K562 treated with DMSO at 1 percent for 48 hours (cell line): ENCODE data around the gene CA11. TPM values are rescaled to one million over a fixed set of nuclear protein-coding genes. Genes with fewer than 3 reads are reported as not detected.

Experiments
- total RNA-seq: library from RNA; unstranded; fragments of 300-600 nt; gene quantifications from 2 replicates; pipeline ENCODE4 v1.2.3, GENCODE V29; 2022; ENCODE audit warnings: low replicate concordance; ENCODE audit errors: extremely low read depth

The CA11 gene
- total RNA-seq: not detected in 2 replicates

GRCh38 chr19:48646001-48646721 lies at the start of gene CA11:
Gene CA11, minus strand, starts transcription at chr19:48646187. Its CDS starts 555 bp downstream, at chr19:48645632.

DNA sequence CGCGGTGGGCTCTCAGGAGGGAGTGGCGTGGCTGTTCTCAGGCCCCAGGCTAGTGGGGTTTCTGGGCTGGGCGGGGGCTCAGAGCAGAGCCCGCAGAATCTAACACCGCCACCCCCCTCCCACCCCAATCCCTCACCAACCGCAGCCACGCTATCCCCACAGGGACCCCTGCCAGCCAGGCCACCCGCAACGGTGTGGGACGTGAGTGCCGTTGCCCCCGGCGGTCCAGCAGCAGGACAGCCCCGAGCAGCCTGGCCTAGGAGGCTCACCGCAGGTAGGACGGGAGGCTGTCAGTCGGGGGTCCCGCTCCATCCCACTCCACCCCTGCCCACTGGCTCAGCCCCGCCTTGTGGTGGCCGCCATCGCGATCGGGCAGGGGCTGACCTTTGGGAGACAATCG lies 27.0 kb upstream of the CA11 start, which contains the start of gene NTN5:
Gene NTN5 (minus strand): TSS at position 24 of the 400 bp plus-strand sequence. CDS start 2,031 bp downstream, outside the sequence.

GRCh38 chr19:48636859-48637448 lies 9.0 kb downstream of the CA11 start, which contains the start of gene DBP:
Gene DBP, minus strand, starts transcription at chr19:48637379. Its CDS starts 385 bp downstream, at chr19:48636994.

DNA sequence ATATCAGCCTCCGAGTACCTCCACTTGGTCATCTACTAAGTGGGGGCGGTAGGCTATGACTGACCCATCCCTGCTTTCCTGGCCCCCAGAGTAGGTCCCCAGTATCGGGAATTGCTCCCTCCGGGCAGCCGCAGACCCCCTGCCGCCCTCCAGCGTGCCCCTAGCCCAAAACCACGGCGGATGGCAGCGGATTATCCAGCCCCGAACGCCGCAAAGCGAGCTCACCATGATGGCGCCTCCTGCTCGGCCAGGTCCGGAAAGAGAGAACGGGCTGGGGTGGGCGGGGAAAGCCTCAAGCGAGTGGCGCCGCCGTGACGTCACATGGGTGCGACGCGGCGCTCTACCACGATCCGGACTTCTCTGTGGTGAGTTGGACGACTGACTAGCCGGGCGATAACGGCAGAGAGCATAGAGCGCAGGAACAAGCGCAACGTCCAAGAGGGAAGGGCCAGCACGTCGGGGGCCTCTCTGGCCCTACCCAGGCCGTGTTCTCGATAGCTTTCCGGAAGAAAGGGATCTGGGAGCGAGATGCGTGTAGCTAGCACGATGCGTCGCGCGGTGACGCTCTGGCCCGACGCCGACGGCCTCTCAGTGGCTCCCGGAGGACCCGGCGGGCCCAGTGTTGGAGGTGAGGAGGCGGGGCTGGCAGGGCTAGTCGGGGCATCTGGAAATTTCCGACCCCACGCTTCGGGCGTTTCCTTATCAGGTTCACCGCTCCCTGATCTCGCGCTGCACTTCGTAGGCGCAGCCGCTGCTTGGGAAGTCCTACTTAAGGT lies 26.9 kb downstream of the CA11 start, which contains the start of the genes RPL18 and SPHK2:
Gene RPL18 (minus strand): TSS at position 263 of the 776 bp plus-strand sequence. CDS start 35 bp downstream, at position 228.
Gene SPHK2 (plus strand): TSS at position 591 of the 776 bp plus-strand sequence. CDS start 1,009 bp downstream, outside the sequence.

GRCh38 chr19:48614436-48615230 lies 31.4 kb downstream of the CA11 start, which contains the start of gene FAM83E:
Gene FAM83E, minus strand, starts transcription at chr19:48615076. Its CDS starts 1,704 bp downstream, at chr19:48613372.

DNA sequence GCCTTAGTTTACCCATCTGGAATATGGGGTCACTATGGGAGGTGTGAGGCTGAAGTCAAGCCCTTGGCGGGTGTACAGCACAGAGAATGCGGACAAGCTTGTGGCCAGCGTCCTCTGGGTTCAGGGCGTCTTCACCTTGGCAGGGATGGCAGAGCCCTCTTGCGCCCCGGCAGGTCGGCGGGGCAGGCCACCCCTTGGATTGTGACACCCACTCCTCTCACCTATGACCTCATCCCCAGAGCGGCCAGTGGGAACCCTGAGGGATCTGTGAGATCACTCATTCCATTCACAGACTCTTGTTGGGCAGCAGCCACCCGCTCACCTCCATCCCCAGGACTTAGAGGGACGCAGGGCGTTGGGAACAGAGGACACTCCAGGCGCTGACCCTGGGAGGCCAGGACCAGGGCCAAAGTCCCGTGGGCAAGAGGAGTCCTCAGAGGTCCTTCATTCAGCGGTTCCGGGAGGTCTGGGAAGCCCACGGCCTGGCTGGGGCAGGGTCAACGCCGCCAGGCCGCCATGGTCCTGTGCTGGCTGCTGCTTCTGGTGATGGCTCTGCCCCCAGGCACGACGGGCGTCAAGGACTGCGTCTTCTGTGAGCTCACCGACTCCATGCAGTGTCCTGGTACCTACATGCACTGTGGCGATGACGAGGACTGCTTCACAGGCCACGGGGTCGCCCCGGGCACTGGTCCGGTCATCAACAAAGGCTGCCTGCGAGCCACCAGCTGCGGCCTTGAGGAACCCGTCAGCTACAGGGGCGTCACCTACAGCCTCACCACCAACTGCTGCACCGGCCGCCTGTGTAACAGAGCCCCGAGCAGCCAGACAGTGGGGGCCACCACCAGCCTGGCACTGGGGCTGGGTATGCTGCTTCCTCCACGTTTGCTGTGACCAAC lies 39.3 kb downstream of the CA11 start, which contains the start of gene SPACA4:
Gene SPACA4 (plus strand): TSS at position 280 of the 896 bp plus-strand sequence. CDS start 237 bp downstream, at position 517.

Other genes starting within 250 kb of the CA11 start
- gene GRWD1, start 200.2 kb downstream of the CA11 start, total RNA-seq: not detected in 2 replicates
- gene KCNJ14, start 190.6 kb downstream of the CA11 start, total RNA-seq: not detected in 2 replicates
- gene CYTH2, start 176.8 kb downstream of the CA11 start, total RNA-seq: 369 TPM in 1 of 2 replicates, not detected in the other
- not detected in 2 replicates for gene LMTK3, start 134.4 kb downstream of the CA11 start, total RNA-seq
- gene SULT2B1, start 94.0 kb downstream of the CA11 start, total RNA-seq: not detected in 2 replicates
- not detected in 2 replicates for gene SPACA4, start 39.4 kb downstream of the CA11 start, total RNA-seq
- not detected in 2 replicates for gene FAM83E, start 31.1 kb downstream of the CA11 start, total RNA-seq
- gene RPL18, start 27.0 kb downstream of the CA11 start, total RNA-seq: 1,825 and 4,740 TPM in 2 replicates
- gene SPHK2, start 26.7 kb downstream of the CA11 start, total RNA-seq: not detected in 2 replicates
- not detected in 2 replicates for gene DBP, start 8.8 kb downstream of the CA11 start, total RNA-seq
- gene NTN5, start 26.8 kb upstream of the CA11 start, total RNA-seq: not detected in 2 replicates
- gene FUT2, start 49.8 kb upstream of the CA11 start, total RNA-seq: not detected in 2 replicates
- gene MAMSTR, start 73.5 kb upstream of the CA11 start, total RNA-seq: not detected in 2 replicates
- not detected in 2 replicates for gene RASIP1, start 94.4 kb upstream of the CA11 start, total RNA-seq
- not detected in 2 replicates for gene IZUMO1, start 100.7 kb upstream of the CA11 start, total RNA-seq
- gene FUT1, start 106.5 kb upstream of the CA11 start, total RNA-seq: not detected in 2 replicates
- not detected in 2 replicates for gene FGF21, start 109.3 kb upstream of the CA11 start, total RNA-seq
- gene BCAT2, start 164.8 kb upstream of the CA11 start, total RNA-seq: not detected in 2 replicates
- not detected in 2 replicates for gene HSD17B14, start 190.3 kb upstream of the CA11 start, total RNA-seq
- not detected in 2 replicates for gene PLEKHA4, start 222.4 kb upstream of the CA11 start, total RNA-seq
- not detected in 2 replicates for gene PPP1R15A, start 226.2 kb upstream of the CA11 start, total RNA-seq